ENCODE data around the gene OTOS. TPM values are rescaled to one million over a fixed set of nuclear protein-coding genes. Genes with fewer than 3 reads are reported as not detected.

The OTOS gene
- total RNA-seq, 2 experiments from 2014 or later = not detected

DNA sequence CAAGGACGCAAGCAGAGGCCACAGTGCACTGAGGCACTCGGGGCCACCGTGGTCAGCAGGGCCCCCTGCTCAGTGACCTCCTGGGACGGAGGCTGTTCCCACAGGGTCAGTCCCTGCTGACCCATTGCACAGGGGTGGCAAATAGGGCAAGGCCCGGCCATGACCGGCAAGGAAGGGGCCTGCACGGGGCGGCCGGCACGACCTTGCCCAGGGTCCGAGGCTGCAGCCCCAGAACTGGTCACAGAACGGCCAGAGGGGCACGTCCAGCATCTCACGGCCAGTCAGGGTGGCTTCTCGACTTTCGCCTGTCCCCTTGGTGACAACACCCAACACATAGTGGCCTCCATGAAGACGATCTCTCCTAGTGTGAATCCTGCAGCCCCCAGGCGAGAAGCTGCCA is 27.6 kb upstream of the OTOS start:
- Mint-ChIP-seq H3K4me1 (ENCODE audit: low read depth) (no peaks in the 10 kb centered on the region), H3K4me3 (no peak overlapping the region), H3K36me3 (ENCODE audit: low read depth) (no peaks in the 10 kb centered on the region), H3K9me3 (no peaks in the 10 kb centered on the region), H3K27me3 (peaks cover 12% of the 10 kb centered on the region), H3K27ac (no peak overlapping the region)
- H3K4me3 ChIP-seq (ENCODE audit: low read length) = no peak overlapping the region
- intact Hi-C loops (cut with DNase I, micrococcal nuclease) = no loop called here
- H3K9me3 ChIP-seq (ENCODE audit: control insufficient read depth in 1 of 2, insufficient read depth in 1 of 2, low read length in 2 of 2) = peaks cover 0 to 14% of the 10 kb centered on the region in 2 experiments
- TF ChIP-seq, protein P1, sequence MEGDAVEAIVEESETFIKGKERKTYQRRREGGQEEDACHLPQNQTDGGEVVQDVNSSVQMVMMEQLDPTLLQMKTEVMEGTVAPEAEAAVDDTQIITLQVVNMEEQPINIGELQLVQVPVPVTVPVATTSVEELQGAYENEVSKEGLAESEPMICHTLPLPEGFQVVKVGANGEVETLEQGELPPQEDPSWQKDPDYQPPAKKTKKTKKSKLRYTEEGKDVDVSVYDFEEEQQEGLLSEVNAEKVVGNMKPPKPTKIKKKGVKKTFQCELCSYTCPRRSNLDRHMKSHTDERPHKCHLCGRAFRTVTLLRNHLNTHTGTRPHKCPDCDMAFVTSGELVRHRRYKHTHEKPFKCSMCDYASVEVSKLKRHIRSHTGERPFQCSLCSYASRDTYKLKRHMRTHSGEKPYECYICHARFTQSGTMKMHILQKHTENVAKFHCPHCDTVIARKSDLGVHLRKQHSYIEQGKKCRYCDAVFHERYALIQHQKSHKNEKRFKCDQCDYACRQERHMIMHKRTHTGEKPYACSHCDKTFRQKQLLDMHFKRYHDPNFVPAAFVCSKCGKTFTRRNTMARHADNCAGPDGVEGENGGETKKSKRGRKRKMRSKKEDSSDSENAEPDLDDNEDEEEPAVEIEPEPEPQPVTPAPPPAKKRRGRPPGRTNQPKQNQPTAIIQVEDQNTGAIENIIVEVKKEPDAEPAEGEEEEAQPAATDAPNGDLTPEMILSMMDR (IDR thresholded peaks at IDR 0.05) = no peak
- H3K4me1 ChIP-seq (ENCODE audit: insufficient read depth, low read length) = no peaks in the 10 kb centered on the region
- CTCF ChIA-PET = no interaction called here
- H3K36me3 ChIP-seq (ENCODE audit: insufficient read depth, low read length) = no peaks in the 10 kb centered on the region
- POLR2A ChIA-PET = no interaction called here
- no peak overlapping the region for H3K27ac ChIP-seq (ENCODE audit: low read depth in 1 of 2, low read length in 2 of 2)
- ATAC-seq (ENCODE audit: poor library complexity) (no peak), DNase-seq (no peak)
- peaks cover 0 to 12% of the 10 kb centered on the region in 2 experiments for H3K27me3 ChIP-seq (ENCODE audit: control insufficient read depth in 1 of 2, insufficient read depth in 2 of 2, low read length in 2 of 2)

- TF ChIP-seq, protein P1 (IDR thresholded peaks at IDR 0.05) = no peak
- H3K27ac ChIP-seq (ENCODE audit: low read depth in 1 of 2, low read length in 2 of 2) = no peak overlapping the region
- DNase-seq = no peak
- H3K27me3 ChIP-seq (ENCODE audit: control insufficient read depth in 1 of 2, insufficient read depth in 2 of 2, low read length in 2 of 2) = peaks cover 0 to 12% of the 10 kb centered on the region in 2 experiments
- Mint-ChIP-seq H3K27me3 (peaks cover 12% of the 10 kb centered on the region), H3K27ac (no peak overlapping the region), H3K36me3 (ENCODE audit: low read depth) (no peaks in the 10 kb centered on the region), H3K4me3 (no peak overlapping the region), H3K9me3 (no peaks in the 10 kb centered on the region), H3K4me1 (ENCODE audit: low read depth) (no peaks in the 10 kb centered on the region)
- H3K36me3 ChIP-seq (ENCODE audit: insufficient read depth, low read length) = no peaks in the 10 kb centered on the region
- no peaks in the 10 kb centered on the region for H3K4me1 ChIP-seq (ENCODE audit: insufficient read depth, low read length)
- ChIA-PET POLR2A (no interaction called here), CTCF (no interaction called here)
- intact Hi-C loops (cut with DNase I, micrococcal nuclease) = no loop called here
- H3K4me3 ChIP-seq (ENCODE audit: low read length) = no peak overlapping the region
- H3K9me3 ChIP-seq (ENCODE audit: control insufficient read depth in 1 of 2, insufficient read depth in 1 of 2, low read length in 2 of 2) = peaks cover 0 to 14% of the 10 kb centered on the region in 2 experiments
- no peak for ATAC-seq (ENCODE audit: poor library complexity)
Observed at GRCh38 chr2:240167588-240167880, 27.1 kb upstream of the OTOS start.

- Mint-ChIP-seq H3K4me3 (no peak overlapping the region), H3K9me3 (no peaks in the 10 kb centered on the region), H3K27me3 (peaks cover 16% of the 10 kb centered on the region), H3K4me1 (ENCODE audit: low read depth) (no peaks in the 10 kb centered on the region), H3K36me3 (ENCODE audit: low read depth) (no peaks in the 10 kb centered on the region), H3K27ac (no peak overlapping the region)
- CTCF ChIA-PET = no interaction called here
- intact Hi-C loops (cut with DNase I, micrococcal nuclease) = no loop called here
- POLR2A ChIA-PET = no interaction called here
- H3K9me3 ChIP-seq (ENCODE audit: control insufficient read depth in 1 of 2, insufficient read depth in 1 of 2, low read length in 2 of 2) = peaks cover 0 to 14% of the 10 kb centered on the region in 2 experiments
- no peak for DNase-seq
- no peaks in the 10 kb centered on the region for H3K36me3 ChIP-seq (ENCODE audit: insufficient read depth, low read length)
- peaks cover 0 to 12% of the 10 kb centered on the region in 2 experiments for H3K27me3 ChIP-seq (ENCODE audit: control insufficient read depth in 1 of 2, insufficient read depth in 2 of 2, low read length in 2 of 2)
- TF ChIP-seq, protein P1 (IDR thresholded peaks at IDR 0.05) = no peak
- no peak overlapping the region for H3K27ac ChIP-seq (ENCODE audit: low read depth in 1 of 2, low read length in 2 of 2)
- ATAC-seq (ENCODE audit: poor library complexity) = no peak
- H3K4me1 ChIP-seq (ENCODE audit: insufficient read depth, low read length) = no peaks in the 10 kb centered on the region
- no peak overlapping the region for H3K4me3 ChIP-seq (ENCODE audit: low read length)
Observed at GRCh38 chr2:240166761-240167587, 26.5 kb upstream of the OTOS start.
